Neutrophil (primary cell): Measurements from ENCODE around the gene SNX9.
"Not testable (repeated sequence)": the region's sequence is repeated elsewhere in the genome, so short reads cannot be mapped to it uniquely, and the experiment has no call there.

Source experiments
- H3K27ac ChIP-seq: fragments of 200-600 bp; sonication (generic); 2 replicates; pipeline ENCODE4 v1.5.1; 2016; ENCODE audit warnings: mild to moderate bottlenecking, moderate library complexity
- H3K27me3 ChIP-seq: fragments of 200-600 bp; sonication (generic); 2 replicates; pipeline ENCODE4 v1.6.0; 2016; ENCODE audit warnings: mild to moderate bottlenecking
- H3K36me3 ChIP-seq: fragments of 200-600 bp; sonication (generic); 2 replicates; pipeline ENCODE4 v1.5.1; 2017
- H3K4me1 ChIP-seq, 2 experiments: fragments of 200-600 bp in 1 of 2; sonication (generic) in 1 of 2; 1 replicate in 1 of 2; 2 replicates in 1 of 2; pipeline versions ENCODE4 v1.5.1 to v1.6.1; 2013 to 2016; ENCODE audit warnings: low read depth in 1 of 2, low read length in 1 of 2, mild to moderate bottlenecking in 1 of 2, moderate library complexity in 1 of 2; ENCODE audit not compliant: control insufficient read depth in 1 of 2, insufficient read depth in 1 of 2
- H3K4me3 ChIP-seq, 2 experiments: fragments of 200-600 bp in 1 of 2; sonication (generic) in 1 of 2; 1 replicate in 1 of 2; 2 replicates in 1 of 2; pipeline ENCODE4 v1.5.1; 2013 to 2016; ENCODE audit warnings: low read depth in 1 of 2, low read length in 1 of 2, mild to moderate bottlenecking in 1 of 2, moderate library complexity in 1 of 2
- H3K9me3 ChIP-seq: fragments of 200-600 bp; sonication (generic); 2 replicates; pipeline ENCODE4 v1.5.1; 2016
- TF ChIP-seq, protein P1 (sequence below): fragments of 200-600 bp; sonication (generic); IDR thresholded peaks from 2 replicates; pipeline ENCODE4 v1.5.1; 2016; ENCODE audit warnings: antibody characterized with exemption

SNX9 gene

DNA sequence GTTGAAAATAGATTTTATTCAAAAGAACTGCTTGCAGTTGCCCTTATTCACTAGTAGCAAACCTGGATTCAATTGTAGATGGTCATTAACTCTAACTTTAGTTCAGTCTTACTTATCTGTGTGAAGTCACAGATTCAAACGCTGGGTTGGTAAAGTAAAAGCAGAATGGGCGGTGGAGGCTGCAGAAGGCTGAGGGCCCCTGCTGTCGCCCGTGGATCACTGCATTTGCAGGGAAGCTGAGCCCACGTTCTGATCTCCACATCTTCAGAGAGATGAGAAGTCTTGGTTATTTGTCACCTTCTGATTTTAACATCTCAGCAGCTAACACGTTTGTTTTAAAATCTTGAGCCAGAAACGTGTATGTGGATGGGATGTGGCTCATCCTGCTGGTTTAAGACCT is 75.1 kb downstream of the SNX9 start:
- no peak overlapping the region for H3K4me3 ChIP-seq
- H3K4me1 ChIP-seq = no peaks in the 10 kb centered on the region
- TF ChIP-seq, protein P1, sequence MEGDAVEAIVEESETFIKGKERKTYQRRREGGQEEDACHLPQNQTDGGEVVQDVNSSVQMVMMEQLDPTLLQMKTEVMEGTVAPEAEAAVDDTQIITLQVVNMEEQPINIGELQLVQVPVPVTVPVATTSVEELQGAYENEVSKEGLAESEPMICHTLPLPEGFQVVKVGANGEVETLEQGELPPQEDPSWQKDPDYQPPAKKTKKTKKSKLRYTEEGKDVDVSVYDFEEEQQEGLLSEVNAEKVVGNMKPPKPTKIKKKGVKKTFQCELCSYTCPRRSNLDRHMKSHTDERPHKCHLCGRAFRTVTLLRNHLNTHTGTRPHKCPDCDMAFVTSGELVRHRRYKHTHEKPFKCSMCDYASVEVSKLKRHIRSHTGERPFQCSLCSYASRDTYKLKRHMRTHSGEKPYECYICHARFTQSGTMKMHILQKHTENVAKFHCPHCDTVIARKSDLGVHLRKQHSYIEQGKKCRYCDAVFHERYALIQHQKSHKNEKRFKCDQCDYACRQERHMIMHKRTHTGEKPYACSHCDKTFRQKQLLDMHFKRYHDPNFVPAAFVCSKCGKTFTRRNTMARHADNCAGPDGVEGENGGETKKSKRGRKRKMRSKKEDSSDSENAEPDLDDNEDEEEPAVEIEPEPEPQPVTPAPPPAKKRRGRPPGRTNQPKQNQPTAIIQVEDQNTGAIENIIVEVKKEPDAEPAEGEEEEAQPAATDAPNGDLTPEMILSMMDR = no peak
- no peaks in the 10 kb centered on the region for H3K9me3 ChIP-seq
- H3K27ac ChIP-seq = no peak overlapping the region
- no peaks in the 10 kb centered on the region for H3K27me3 ChIP-seq
- H3K36me3 ChIP-seq = no peaks in the 10 kb centered on the region

- Histone ChIP-seq H3K4me1 (no peaks in the 10 kb centered on the region), H3K27ac (no peak overlapping the region), H3K9me3 (no peaks in the 10 kb centered on the region), H3K36me3 (no peaks in the 10 kb centered on the region), H3K4me3 (no peak overlapping the region), H3K27me3 (no peaks in the 10 kb centered on the region)
- TF ChIP-seq, protein P1 = no peak
Measured at GRCh38 chr6:157898640-157899039, 75.6 kb downstream of the SNX9 start.

DNA sequence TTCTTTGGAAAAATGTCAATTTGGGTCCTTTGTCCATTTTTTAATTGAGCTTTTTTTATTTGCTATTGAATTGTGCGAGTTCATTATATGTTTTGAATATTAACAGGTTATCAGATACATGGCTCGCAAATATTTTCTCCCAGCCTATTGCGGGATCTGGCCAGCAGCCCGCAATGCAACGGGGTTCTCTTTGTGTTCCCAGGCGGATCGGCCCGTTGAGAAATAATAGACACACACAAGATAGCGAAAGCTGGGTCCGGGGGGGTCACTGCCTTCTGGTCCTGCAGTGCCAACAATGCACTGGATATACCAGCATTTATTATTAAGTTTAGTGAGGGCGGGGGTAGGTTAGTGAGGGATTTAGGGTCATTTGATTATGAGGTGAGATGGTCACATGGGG is 77.2 kb downstream of the SNX9 start:
- H3K36me3 ChIP-seq, H3K4me1 ChIP-seq, H3K27me3 ChIP-seq, H3K9me3 ChIP-seq, H3K27ac ChIP-seq, H3K4me3 ChIP-seq: not testable (repeated sequence)

DNA sequence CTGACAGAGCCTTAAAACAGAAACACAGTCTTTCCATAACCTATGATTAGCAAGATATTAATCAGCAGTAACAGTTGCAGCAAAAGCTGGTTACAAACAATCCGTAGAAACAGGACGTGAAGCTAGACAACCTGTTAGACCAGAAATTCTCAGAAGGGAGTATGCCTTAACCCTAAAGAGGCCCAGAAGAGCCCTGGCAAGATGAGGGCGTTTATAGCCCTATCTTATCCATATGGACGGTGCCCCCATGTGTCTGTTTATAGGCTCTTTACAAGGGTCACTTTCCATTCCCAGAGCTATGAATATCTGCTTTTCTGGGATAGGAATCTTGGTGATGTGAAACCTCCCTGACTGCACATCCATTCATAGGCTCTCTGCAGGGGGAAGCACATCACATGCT is 77.7 kb downstream of the SNX9 start:
- H3K4me1 ChIP-seq, H3K9me3 ChIP-seq, H3K4me3 ChIP-seq, H3K27me3 ChIP-seq, H3K27ac ChIP-seq, H3K36me3 ChIP-seq: not testable (repeated sequence)

GRCh38 chr6:157904999-157905398 is 82.0 kb downstream of the SNX9 start:
- Histone ChIP-seq H3K4me3 (no peak overlapping the region), H3K27ac (no peak overlapping the region), H3K27me3 (no peaks in the 10 kb centered on the region), H3K4me1 (no peaks in the 10 kb centered on the region), H3K9me3 (no peaks in the 10 kb centered on the region), H3K36me3 (no peaks in the 10 kb centered on the region)
- TF ChIP-seq, protein P1 = no peak

- H3K4me3 ChIP-seq = no peak overlapping the region
- no peaks in the 10 kb centered on the region for H3K4me1 ChIP-seq
- no peaks in the 10 kb centered on the region for H3K27me3 ChIP-seq
- H3K9me3 ChIP-seq = no peaks in the 10 kb centered on the region
- H3K27ac ChIP-seq = no peak overlapping the region
- H3K36me3 ChIP-seq = no peaks in the 10 kb centered on the region
- TF ChIP-seq, protein P1 = no peak
Measured at GRCh38 chr6:157905590-157906342, 82.7 kb downstream of the SNX9 start.
